ENCODE results near the gene MT1E.

DNA sequence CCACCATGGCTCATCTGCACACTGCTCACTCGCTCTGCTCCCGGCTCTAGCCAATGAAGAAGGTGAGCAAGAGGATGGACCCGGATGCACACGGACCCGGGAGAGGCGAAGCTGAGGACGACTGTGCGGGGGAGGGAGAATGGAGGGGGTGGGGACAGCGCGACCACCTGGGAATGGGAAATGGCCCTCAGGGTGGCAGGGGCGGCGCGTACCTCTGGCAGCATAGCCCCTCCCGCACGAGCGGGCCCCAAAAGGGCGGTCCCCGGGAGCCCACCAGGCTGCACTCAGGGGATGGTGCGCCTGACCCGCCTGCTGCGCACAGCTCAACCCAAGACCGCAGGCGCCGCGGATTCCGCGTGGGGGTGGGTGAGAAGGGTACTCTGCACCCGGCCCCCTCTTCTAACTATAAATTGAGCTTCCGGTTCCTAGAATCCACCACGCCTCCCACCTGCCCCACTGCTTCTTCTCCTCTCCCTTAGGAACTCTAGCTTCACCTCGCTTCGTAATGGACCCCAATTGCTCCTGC, 50.2 kb downstream of the MT1E start:
- no peak for TF ChIP-seq EZH2 (IDR thresholded peaks at IDR 0.05; ENCODE audit: low read length, missing control alignments)
- TF ChIP-seq, protein P1, sequence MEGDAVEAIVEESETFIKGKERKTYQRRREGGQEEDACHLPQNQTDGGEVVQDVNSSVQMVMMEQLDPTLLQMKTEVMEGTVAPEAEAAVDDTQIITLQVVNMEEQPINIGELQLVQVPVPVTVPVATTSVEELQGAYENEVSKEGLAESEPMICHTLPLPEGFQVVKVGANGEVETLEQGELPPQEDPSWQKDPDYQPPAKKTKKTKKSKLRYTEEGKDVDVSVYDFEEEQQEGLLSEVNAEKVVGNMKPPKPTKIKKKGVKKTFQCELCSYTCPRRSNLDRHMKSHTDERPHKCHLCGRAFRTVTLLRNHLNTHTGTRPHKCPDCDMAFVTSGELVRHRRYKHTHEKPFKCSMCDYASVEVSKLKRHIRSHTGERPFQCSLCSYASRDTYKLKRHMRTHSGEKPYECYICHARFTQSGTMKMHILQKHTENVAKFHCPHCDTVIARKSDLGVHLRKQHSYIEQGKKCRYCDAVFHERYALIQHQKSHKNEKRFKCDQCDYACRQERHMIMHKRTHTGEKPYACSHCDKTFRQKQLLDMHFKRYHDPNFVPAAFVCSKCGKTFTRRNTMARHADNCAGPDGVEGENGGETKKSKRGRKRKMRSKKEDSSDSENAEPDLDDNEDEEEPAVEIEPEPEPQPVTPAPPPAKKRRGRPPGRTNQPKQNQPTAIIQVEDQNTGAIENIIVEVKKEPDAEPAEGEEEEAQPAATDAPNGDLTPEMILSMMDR (conservative IDR thresholded peaks at IDR 0.05 in 1 of 2, IDR thresholded peaks at IDR 0.05 in 1 of 2; ENCODE audit: low read depth in 1 of 2, low read length in 2 of 2) = no peak
